Central memory CD4-positive, alpha-beta T cell (primary cell): ENCODE data around the gene CBX4.

Source experiments
- DNase-seq: peaks from one replicate; pipeline ENCODE4 v3.0.0; 2022
- total RNA-seq, 3 experiments: gene quantifications; one replicate each; lab custom pipeline; 2026; lab: John Stamatoyannopoulos, UW

Gene CBX4
- total RNA-seq: 10.3 to 106 (median 50.8) reads per million in 3 experiments

DNA sequence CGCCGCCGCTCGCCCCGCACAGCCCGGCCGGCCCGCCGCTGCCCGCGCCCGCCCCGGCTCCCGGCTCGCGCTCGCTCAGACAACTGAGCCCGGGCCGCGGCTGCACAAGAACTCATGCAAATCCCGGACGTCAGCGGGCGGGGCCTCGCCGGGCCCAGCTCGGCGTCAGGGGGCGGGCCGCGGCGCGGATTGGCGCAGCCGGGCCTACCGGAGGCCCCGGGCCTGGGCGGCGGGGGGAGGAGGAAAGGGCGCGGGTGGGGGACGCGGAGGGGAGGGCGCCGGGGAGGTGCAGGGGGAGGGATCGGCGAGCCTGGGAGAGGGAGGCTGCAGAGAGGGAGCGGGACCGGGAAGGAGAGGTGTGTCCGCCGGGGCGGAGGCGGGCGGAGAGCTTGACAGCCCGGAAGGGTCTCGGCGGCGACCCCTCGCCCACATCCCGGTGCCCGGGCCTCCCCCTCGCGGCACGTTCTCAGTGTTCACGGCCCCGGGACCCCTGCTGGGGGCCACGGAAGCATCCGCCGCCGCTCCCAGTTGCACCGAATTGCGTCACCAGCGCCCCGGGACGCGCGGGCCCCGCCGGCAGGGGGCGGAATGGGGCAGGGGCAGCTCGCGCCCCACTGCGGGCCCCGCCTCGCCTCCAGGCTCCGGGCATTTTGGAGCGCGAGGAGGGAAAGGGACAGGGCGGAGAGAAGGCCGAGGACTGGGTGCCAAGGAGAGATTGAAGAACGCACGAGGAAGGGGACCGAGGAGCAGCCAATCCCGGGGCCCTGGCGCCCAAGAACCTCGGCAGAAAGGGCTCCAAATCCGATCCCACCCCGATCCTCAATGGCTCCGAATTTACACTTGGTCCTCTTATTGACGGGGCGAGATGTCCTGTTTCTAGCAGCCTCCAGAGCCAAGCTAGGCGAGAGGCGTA lies at the start of gene CBX4:
Gene CBX4, minus strand, starts transcription at position 85 of the 913 bp plus-strand sequence. CDS start 189 bp downstream, outside the sequence.
- peak; percentile 83 for DNase-seq

DNA sequence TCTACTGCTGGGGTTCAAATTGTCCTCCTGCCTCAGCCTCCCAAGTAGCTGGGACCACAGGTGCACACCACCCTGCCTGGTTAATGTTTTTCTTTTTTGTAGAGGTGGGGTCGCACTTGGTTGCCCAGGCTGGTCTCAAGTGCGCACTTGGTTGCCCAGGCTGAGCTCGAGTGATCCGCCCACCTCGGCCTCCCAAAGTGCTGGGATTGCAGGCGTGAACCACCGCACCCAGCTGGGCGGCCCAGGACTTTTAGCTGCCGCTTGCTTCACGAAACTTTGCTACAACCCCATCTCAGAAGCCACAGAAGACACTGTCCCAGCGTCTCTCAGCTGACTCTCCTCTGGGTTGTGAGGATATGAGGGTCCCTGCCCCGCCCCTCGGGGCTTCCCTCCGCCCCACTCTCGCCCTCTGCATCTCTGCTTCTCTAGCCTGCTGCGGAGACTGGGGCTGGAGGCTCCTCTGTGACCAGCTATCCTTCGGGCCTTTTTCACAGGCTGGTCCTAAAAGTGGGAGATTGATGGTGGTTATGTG lies 48.8 kb upstream of the CBX4 start:
- no peak for DNase-seq

DNA sequence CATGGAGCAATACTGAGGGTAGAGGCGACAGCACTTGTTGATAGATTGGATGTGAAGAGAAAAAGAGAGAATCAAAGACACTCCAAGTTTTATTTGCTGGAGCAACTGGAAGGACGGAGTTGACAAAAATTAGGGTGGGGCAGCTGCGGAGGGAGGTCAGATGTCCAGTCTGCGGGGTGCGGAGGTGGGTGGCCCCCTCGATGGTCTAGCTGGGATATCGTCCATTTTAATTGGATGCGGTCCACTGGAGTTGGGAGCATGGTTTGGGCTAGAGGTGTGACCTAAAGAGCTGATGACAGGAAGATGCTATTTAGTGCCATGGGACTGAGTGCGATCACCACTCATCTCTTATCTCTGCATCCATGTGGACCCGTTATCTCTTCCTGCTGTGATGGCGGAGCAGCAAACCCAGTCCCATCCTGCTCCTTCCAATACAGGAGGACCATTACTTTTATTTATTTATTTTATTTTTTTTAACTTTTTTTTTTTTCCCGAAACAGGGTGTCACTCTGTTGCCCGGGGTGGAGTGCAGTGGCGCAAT lies 48.3 kb upstream of the CBX4 start:
- no peak for DNase-seq

DNA sequence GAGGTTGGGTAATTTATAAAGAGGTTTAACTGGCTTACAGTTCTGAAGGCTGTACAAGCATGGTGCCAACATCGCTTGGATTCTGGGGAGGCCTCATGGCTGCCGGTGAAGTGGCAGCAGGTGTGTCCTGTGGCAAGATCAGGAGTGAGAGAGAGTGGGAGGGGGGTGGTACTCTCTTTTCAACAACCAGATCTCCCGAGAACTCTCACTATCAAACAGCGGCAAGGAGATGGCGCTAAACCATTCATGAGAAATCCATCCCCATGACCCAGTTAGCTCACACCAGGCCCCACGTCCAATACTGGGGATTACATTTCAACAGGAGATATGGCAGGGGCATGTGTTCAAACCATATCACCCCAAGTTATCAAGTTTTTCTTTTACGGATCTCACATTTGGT lies 44.0 kb upstream of the CBX4 start:
- no peak for DNase-seq

GRCh38 chr17:79878329-79878947 lies 39.2 kb upstream of the CBX4 start:
- DNase-seq: no peak

GRCh38 chr17:79877041-79877440 lies 37.8 kb upstream of the CBX4 start:
- DNase-seq: no peak

DNA sequence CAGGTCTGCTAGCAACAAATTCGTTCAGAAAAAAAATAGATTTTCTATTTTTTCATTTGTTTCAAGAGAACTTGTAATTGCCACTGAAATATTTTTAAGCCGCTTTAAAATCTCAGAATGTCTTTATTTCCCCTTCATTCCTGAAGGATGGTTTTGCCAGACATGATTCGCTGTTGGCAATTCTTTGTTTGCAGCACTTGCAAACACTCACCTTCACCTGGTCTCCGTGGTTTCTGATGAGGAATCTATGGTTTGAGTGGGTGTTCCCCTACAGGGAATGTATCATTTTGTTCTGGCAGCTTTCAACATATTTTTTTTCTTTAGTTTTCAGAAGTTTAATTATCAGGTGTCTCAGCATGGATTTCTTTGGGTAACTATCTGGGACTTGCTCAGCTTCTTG lies 36.3 kb upstream of the CBX4 start:
- DNase-seq: no peak

GRCh38 chr17:79874329-79874981 lies 35.2 kb upstream of the CBX4 start:
- peak; percentile 12 for DNase-seq

GRCh38 chr17:79873583-79873982 lies 34.3 kb upstream of the CBX4 start:
- DNase-seq: no peak

GRCh38 chr17:79872762-79873161 lies 33.5 kb upstream of the CBX4 start:
- no peak for DNase-seq

GRCh38 chr17:79871131-79871530 lies 31.9 kb upstream of the CBX4 start:
- DNase-seq: no peak

- no peak for DNase-seq
Observed at GRCh38 chr17:79870540-79870939, 31.3 kb upstream of the CBX4 start.

GRCh38 chr17:79866791-79867518 lies 27.7 kb upstream of the CBX4 start:
- DNase-seq: peak; percentile 12

- DNase-seq: no peak
Observed at GRCh38 chr17:79865351-79866210, 26.3 kb upstream of the CBX4 start.

DNA sequence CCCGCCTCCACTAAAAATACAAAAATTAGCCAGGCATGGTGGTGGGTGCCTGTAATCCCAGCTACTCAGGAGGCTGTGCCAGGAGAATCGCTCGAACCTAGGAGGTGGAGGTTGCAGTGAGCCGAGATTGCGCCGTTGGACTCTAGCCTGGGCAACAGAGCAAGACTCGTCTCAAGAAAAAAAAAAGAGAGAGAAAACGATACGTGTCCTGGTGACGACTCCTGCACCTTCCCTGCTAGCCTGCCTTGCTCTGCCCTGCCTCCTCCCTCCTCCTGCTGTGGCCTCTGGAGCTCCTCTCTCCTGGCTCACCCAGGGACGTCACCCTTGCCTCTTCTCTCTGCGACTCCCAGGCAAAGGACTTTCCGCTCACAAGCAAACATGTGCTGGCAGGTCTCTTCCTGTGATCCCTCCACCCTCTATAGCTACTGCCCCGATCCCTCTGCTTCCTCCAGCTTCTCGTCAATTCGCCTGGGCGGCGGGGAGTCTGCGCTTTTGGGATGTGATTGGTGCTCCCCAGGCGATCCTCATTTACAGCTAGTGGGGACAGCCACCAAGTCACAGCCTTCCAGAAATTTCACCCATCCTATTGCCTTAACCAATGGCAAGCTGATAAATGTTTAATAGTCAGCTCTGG lies 25.5 kb upstream of the CBX4 start:
- DNase-seq: no peak

DNA sequence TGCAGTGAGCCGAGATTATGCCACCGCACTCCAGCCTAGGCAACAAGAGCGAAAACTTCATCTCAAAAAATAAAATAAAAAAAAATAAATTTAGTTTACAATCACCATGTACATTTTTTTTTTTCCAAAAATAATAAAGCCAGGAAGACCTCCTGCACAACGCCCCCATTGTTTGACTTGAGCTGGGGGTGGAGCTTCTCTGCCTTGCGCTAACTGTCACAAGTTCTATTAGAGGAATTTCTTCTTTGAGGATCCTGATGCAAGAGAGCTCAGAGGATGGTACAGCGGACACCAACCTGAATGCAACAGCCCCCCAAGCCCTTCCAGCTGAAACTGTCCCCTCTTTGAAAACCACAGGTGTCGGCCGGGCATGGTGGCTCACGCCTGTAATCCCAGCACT lies 24.9 kb upstream of the CBX4 start:
- no peak for DNase-seq

- DNase-seq: no peak
Observed at GRCh38 chr17:79862771-79863440, 23.7 kb upstream of the CBX4 start.

GRCh38 chr17:79862238-79862637 lies 23.0 kb upstream of the CBX4 start:
- DNase-seq: no peak

DNA sequence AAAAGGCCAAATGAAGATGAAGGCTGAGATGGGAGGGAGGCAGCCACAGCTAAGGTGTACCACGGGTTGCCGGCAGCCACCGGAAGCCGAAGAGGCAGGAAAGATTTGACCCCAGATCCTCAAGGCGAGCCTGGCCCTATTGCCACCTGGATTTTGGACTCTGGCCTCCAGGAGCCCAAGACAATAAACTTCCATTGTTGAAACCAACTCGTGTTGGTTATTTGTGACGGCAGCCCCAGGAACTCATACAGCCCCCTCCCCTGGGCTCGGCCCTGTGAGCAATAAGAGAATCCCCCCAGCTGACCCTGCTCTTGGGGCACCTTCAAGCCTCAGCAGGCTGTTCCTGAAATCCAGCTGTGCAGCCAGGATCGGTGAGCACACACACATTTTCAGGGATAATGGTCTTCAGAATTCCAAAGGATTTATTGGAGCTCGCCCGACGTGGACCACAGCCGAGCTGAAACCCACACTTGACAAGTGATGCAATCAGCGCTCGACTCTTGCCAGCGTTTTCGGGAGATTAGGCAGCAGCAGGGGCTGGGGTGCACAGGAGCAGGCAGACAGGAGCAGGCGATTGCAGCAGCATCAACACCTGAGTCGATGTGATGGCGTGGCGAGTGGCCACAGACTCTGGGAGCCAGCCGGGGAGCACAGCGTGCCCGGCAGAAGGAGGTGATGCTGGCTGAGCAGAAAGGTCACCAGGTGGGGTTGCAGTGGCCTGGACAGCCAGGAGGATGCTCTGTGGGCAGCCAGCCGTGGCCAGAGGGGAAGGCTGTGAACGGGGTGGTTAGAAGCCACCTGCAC lies 22.4 kb upstream of the CBX4 start:
- DNase-seq: no peak
